Breast epithelium (tissue), 4 donors: ENCODE data around the gene VDAC2. TPM values are rescaled to one million over a fixed set of nuclear protein-coding genes. Genes with fewer than 3 reads are reported as not detected.

Experiments used
- DNase-seq, 2 donors: peaks; one replicate each; pipeline ENCODE4 v3.0.0-alpha.2; 2019; ENCODE audit warnings: low spot score in 2 of 2
- H3K27ac ChIP-seq, 2 donors: fragments of 200-600 bp; sonication (generic) in 1 of 2; one replicate each; pipeline ENCODE4 v1.5.1; 2016 to 2019; ENCODE audit warnings: mild to moderate bottlenecking in 1 of 2
- H3K27me3 ChIP-seq, 2 donors: fragments of 200-600 bp; sonication (generic) in 1 of 2; one replicate each; pipeline versions ENCODE4 v1.5.1 to v1.6.0; 2017 to 2019; ENCODE audit warnings: control low read depth in 1 of 2, mild to moderate bottlenecking in 1 of 2
- H3K36me3 ChIP-seq: fragments of 200-600 bp; one replicate; pipeline ENCODE4 v1.5.1; 2019
- H3K4me1 ChIP-seq, 2 donors: fragments of 200-600 bp; sonication (generic); one replicate each; pipeline ENCODE4 v1.5.1; 2016 to 2019; ENCODE audit warnings: control low read depth in 1 of 2
- H3K4me3 ChIP-seq, 3 donors: fragments of 200-600 bp; sonication (generic); 1 replicate in 2 of 3; 2 replicates in 1 of 3; pipeline ENCODE4 v1.5.1; 2016 to 2019; ENCODE audit warnings: mild to moderate bottlenecking in 3 of 3, moderate library complexity in 2 of 3
- H3K9me3 ChIP-seq, 2 donors: fragments of 200-600 bp; sonication (generic) in 1 of 2; one replicate each; pipeline ENCODE4 v1.5.1; 2016 to 2019; ENCODE audit warnings: control low read depth in 1 of 2
- POLR2A ChIP-seq: fragments of 450-650 bp; IDR thresholded peaks from one replicate; pipeline ENCODE4 v1.6.1; 2016; ENCODE audit warnings: antibody characterized with exemption, mild to moderate bottlenecking, moderate library complexity
- POLR2AphosphoS5 ChIP-seq, 3 donors: sonication (generic); formaldehyde crosslinking; IDR thresholded peaks; one replicate each; pipeline ENCODE4 v1.6.1; 2017; ENCODE audit warnings: antibody characterized with exemption in 3 of 3
- intact Hi-C: fragments of 100-400 bp; cut with DNase I; formaldehyde crosslinking; loops from one replicate; pipeline ENCODE4 v1.15.1; 2023; ENCODE audit warnings: low total_unique reads
- total RNA-seq, 3 donors: library from RNA; depleted of rRNA; stranded (reverse); fragments of >200 nt; gene quantifications; one replicate each; pipeline ENCODE4 v1.1.0, GENCODE V29; 2016
- TF ChIP-seq, protein P1 (sequence below), 3 donors: fragments of 450-650 bp; IDR thresholded peaks; one replicate each; pipeline ENCODE4 v1.5.1; 2016 to 2017; ENCODE audit warnings: antibody characterized with exemption in 3 of 3, mild to moderate bottlenecking in 3 of 3, moderate library complexity in 3 of 3

Gene VDAC2
- total RNA-seq, 3 donors from 2014 or later: 86.2 to 127 (median 91.6) TPM

DNA sequence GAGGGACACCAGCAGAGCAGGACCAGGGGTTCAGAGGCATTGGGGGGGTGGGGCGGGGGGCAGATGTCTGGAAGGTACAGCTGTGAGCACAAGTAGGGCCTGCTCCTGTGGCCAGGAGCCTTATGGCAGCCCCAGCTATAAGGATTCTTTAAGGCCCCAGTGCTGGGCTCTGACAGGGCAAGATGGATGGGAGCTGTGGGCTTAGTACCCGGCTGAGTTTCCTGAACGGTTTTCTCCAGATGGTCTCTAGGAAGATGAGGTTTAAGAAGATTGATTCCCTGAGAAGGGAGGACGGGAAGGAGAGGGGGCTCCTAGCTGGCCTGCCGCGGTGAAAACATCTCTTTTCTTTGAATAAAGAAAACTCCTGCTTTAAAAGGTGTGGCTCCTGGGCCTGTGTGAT lies 55.3 kb downstream of the VDAC2 start:
- H3K4me1 ChIP-seq: no peaks in the 10 kb centered on the region
- no peaks in the 10 kb centered on the region for H3K27me3 ChIP-seq
- no peaks in the 10 kb centered on the region for H3K9me3 ChIP-seq
- no peak for DNase-seq
- H3K36me3 ChIP-seq: no peaks in the 10 kb centered on the region
- H3K27ac ChIP-seq: no peak overlapping the region
- no peak overlapping the region for H3K4me3 ChIP-seq
- intact Hi-C loops: no loop called here
- TF ChIP-seq POLR2A: no peak
- TF ChIP-seq, protein P1, sequence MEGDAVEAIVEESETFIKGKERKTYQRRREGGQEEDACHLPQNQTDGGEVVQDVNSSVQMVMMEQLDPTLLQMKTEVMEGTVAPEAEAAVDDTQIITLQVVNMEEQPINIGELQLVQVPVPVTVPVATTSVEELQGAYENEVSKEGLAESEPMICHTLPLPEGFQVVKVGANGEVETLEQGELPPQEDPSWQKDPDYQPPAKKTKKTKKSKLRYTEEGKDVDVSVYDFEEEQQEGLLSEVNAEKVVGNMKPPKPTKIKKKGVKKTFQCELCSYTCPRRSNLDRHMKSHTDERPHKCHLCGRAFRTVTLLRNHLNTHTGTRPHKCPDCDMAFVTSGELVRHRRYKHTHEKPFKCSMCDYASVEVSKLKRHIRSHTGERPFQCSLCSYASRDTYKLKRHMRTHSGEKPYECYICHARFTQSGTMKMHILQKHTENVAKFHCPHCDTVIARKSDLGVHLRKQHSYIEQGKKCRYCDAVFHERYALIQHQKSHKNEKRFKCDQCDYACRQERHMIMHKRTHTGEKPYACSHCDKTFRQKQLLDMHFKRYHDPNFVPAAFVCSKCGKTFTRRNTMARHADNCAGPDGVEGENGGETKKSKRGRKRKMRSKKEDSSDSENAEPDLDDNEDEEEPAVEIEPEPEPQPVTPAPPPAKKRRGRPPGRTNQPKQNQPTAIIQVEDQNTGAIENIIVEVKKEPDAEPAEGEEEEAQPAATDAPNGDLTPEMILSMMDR (IDR thresholded peaks at IDR 0.05): no peak
- no peak for TF ChIP-seq POLR2AphosphoS5 (IDR thresholded peaks at IDR 0.05)

DNA sequence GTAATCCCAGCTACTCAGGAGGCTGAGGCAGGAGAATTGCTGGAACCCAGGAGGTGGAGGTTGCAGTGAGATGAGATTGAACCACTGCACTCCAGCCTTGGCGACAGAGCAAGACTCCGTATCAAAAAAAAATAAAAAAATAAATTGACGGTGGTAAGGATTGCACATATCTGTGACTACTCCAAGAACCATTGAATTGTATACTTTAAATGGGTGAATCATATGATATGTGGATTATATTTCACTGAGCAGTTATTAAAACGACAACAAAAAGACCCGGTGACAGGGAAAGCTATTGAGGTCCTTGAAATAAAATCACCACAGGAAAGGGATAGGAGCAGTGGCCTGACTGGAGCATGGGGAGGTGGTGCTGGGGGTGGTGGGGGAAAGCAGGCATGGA lies 56.3 kb downstream of the VDAC2 start:
- H3K4me1 ChIP-seq: no peaks in the 10 kb centered on the region
- H3K4me3 ChIP-seq: no peak overlapping the region
- no peaks in the 10 kb centered on the region for H3K27me3 ChIP-seq
- intact Hi-C loops: no loop called here
- H3K27ac ChIP-seq: no peak overlapping the region
- TF ChIP-seq, protein P1 (IDR thresholded peaks at IDR 0.05): no peak
- no peak for TF ChIP-seq POLR2AphosphoS5 (IDR thresholded peaks at IDR 0.05)
- no peak for TF ChIP-seq POLR2A
- no peaks in the 10 kb centered on the region for H3K9me3 ChIP-seq
- DNase-seq: no peak
- no peaks in the 10 kb centered on the region for H3K36me3 ChIP-seq

DNA sequence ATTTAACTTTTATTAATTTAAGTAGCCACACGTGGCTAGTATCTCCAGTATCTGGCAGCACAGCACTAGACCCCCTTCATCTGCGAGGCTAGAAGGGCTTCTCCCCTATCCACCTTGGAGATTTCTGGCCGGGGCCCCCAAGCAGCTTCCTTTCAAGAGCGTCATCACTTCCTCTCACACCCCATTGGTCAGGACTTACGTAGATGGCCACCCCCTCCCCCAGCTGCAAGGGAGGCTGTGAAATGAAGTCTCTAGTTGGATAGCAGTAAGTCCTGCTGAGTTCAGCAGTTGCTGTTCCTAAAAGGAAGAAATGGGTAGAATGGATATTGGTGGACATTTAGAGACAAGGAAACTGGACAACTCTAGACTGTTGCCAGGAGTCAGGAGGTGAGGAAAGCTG lies 59.0 kb downstream of the VDAC2 start:
- Histone ChIP-seq H3K4me1 (no peaks in the 10 kb centered on the region), H3K9me3 (no peaks in the 10 kb centered on the region), H3K27me3 (no peaks in the 10 kb centered on the region), H3K36me3 (no peaks in the 10 kb centered on the region), H3K4me3 (no peak overlapping the region), H3K27ac (no peak overlapping the region)
- DNase-seq: no peak
- TF ChIP-seq, protein P1 (IDR thresholded peaks at IDR 0.05): no peak
- TF ChIP-seq POLR2AphosphoS5 (IDR thresholded peaks at IDR 0.05): no peak
- TF ChIP-seq POLR2A: no peak
- intact Hi-C loops: loop anchor here (5.0 kb wide), 1 partner anchor 638 kb away; no protein-coding TSS in a partner anchor

DNA sequence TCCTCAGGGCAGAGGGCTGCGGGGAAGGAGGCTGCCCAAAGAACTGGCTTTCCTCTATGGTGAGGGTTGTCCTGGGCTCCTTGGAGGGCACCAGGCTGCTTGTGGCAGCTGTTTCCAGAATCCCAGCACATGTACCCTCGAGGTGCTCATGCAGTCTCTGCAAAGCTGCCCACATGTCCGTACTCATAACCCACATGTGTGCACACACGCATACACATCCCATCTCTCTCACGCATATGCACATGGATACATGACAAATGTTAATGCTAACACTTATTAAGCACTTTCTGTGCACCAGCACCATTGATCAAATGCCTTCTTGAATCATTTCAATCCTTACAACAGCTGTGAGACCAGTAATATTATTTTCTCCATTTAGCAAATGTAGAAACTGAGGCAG lies 61.5 kb downstream of the VDAC2 start:
- no peaks in the 10 kb centered on the region for H3K4me1 ChIP-seq
- intact Hi-C loops: loop anchor here (5.0 kb wide), 1 partner anchor 635 kb away; no protein-coding TSS in a partner anchor
- no peaks in the 10 kb centered on the region for H3K27me3 ChIP-seq
- TF ChIP-seq POLR2A (no peak), POLR2AphosphoS5 (IDR thresholded peaks at IDR 0.05) (no peak)
- TF ChIP-seq, protein P1 (IDR thresholded peaks at IDR 0.05): no peak
- DNase-seq: no peak
- H3K9me3 ChIP-seq: no peaks in the 10 kb centered on the region
- H3K36me3 ChIP-seq: no peaks in the 10 kb centered on the region
- no peak overlapping the region for H3K27ac ChIP-seq
- H3K4me3 ChIP-seq: no peak overlapping the region

DNA sequence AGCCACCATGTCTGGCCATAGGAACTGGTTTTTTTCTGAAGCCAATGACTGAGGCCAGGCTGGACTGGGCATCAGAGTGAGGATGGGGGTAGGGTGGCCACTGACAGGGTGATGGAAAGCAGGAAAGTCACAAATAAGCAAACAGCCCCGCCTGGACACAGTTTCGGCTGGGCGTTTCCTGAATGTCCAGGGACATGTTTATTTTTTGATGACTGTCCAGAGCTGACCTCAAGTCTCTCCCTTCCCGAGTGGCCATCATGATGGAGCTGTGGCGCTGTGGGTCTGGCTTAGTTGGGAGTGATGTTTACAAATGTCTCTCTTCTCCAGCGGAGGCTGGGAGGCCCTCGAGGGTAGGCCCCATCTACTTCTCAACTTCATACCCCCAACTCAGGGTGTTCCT lies 62.3 kb downstream of the VDAC2 start:
- no peaks in the 10 kb centered on the region for H3K9me3 ChIP-seq
- no peak overlapping the region for H3K27ac ChIP-seq
- DNase-seq: no peak
- H3K4me1 ChIP-seq: no peaks in the 10 kb centered on the region
- intact Hi-C loops: loop anchor here (5.0 kb wide), 1 partner anchor 634 kb away; no protein-coding TSS in a partner anchor
- H3K27me3 ChIP-seq: no peaks in the 10 kb centered on the region
- TF ChIP-seq POLR2AphosphoS5 (IDR thresholded peaks at IDR 0.05) (no peak), POLR2A (no peak)
- TF ChIP-seq, protein P1 (IDR thresholded peaks at IDR 0.05): no peak
- H3K4me3 ChIP-seq: no peak overlapping the region
- H3K36me3 ChIP-seq: no peaks in the 10 kb centered on the region
